GM12873 (cell line): ENCODE results near the gene OR5T1.

Experiments used
- CTCF ChIP-seq: IDR thresholded peaks from 2 replicates; pipeline ENCODE4 v1.5.1; 2012; ENCODE audit warnings: low read depth, mild to moderate bottlenecking, moderate library complexity, low read length, control low read depth; ENCODE audit not compliant: insufficient read depth; ENCODE audit errors: missing control alignments

Gene OR5T1

DNA sequence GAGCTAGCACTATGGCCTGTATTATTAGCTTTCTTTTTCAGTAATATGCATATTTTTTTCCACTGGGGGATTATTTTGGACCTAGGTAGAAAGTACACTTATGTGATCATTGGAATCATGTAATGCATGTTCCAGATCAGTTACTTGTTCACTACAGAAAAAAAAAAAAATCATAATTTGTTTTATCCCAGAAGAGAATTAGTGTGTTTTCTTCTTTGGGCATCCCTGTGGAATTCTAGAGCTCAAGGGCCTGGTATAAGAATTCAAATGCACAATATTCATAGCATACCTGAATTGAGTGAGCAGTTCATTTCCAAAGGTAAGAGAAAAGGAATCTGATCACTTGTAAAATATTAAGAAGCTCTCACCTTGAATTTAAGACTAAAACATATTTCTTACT is at the start of gene OR5T1:
TSS of gene OR5T1 (plus strand) at position 301 of the 400 bp plus-strand sequence. CDS start 1,485 bp downstream, outside the sequence.
- TF ChIP-seq CTCF: no peak

DNA sequence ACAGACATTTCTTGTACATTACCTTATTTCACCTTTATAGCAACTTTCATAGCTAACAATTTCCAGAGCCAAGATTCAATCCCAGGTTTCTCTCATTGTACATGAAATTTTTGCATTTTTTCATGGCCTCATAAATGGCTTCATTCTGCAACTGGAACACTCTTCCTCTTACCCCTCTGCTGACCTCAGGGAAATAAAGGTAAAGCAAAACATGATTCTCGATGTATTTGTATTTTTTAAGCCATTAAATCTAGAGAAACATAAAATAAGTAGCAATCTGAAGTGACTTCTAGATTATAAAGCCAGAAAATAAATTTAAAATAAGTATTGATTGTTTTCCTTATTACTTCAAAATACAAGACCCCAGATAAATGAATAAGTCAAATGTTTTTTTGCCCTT is 39.8 kb upstream of the OR5T1 start, which contains the start of gene OR5T2:
TSS of gene OR5T2 (minus strand) at position 101 of the 400 bp plus-strand sequence. CDS start 1,193 bp downstream, outside the sequence.
- TF ChIP-seq CTCF: no peak

DNA sequence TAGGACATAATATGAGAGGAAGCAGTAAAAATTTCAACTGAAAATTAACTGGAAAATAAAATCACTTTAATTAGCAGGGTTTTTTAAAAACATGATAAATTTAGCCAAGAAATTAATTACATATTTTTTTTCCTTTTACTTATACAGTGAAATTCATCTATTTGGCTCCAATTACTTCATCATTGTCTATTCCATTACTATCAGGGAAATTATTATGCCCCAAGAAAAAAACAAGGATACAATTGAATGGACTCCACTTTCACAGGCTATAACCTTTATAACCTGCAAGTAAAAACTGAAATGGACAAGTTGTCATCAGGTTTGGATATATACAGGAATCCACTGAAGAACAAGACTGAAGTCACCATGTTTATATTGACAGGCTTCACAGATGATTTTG is 22.0 kb upstream of the OR5T1 start, which contains the start of gene OR5T3:
TSS of gene OR5T3 (plus strand) at position 301 of the 400 bp plus-strand sequence. CDS start at position 301, 0 bp downstream.
- TF ChIP-seq CTCF: no peak

DNA sequence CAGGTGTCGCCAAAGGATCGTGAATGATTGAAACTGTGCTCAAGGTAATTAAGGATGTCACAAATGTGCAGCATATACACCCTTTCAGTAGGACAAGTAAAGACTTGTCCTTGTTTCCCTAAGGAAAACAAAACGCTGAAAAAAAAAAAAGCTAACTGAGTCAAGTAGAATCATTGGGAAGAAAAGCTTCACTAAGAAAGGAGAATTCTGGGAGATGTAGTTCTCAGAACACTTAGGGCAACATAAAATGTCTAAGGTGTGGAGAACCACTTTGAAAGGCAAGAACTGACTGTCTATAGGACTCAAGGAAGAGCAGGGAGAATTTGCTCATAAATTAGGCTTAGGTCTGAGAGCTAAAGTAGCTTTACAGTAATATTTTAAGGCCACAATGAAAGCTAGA is 2.9 kb upstream of the OR5T1 start:
- no peak for TF ChIP-seq CTCF

GRCh38 chr11:56292154-56292553 is 18.2 kb downstream of the OR5T1 start, which contains the start of gene OR8H1:
TSS of gene OR8H1 (minus strand) at chr11:56292254. CDS start at chr11:56291062, 1,192 bp downstream.
- TF ChIP-seq CTCF: no peak

- TF ChIP-seq CTCF: no peak
These were observed 22.9 kb downstream of the OR5T1 start for GRCh38 chr11:56296898-56297297.

DNA sequence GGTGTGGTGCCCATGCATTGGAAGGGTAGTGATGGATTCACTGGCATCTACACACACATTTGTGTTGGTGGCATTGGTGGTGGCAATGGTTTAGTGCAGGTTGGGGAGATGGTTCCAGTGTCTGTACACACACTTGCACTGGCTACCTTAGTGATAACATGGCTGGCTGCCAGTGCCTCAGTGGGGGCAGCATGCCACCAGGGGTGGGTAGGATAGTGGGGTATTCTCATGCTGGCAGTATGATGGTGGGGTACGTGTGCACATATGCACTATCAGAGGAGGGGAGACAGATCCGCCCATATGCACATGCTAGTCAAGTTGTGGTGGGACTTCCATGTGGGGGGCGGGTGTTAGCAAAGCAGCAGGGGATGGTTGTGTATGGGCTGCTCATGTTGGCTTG is 33.9 kb downstream of the OR5T1 start:
- TF ChIP-seq CTCF: no peak
